ENCODE results near the gene MCCC1.

Gene MCCC1

GRCh38 chr3:183013856-183014255, 85.4 kb downstream of the MCCC1 start:
- TF ChIP-seq CTCF (IDR thresholded peaks at IDR 0.05) = no peak

- TF ChIP-seq CTCF (IDR thresholded peaks at IDR 0.05) = no peak
Observed at GRCh38 chr3:183013074-183013473, 86.2 kb downstream of the MCCC1 start.

GRCh38 chr3:183008800-183009199, 90.5 kb downstream of the MCCC1 start:
- no peak for TF ChIP-seq CTCF (IDR thresholded peaks at IDR 0.05)

GRCh38 chr3:183008303-183008702, 91.0 kb downstream of the MCCC1 start:
- TF ChIP-seq CTCF (IDR thresholded peaks at IDR 0.05) = no peak

GRCh38 chr3:183006396-183007002, 92.8 kb downstream of the MCCC1 start:
- no peak for TF ChIP-seq CTCF (IDR thresholded peaks at IDR 0.05)

- TF ChIP-seq CTCF (IDR thresholded peaks at IDR 0.05) = no peak
Observed at GRCh38 chr3:182999767-183000166, 99.5 kb downstream of the MCCC1 start.

GRCh38 chr3:182989566-182989965, 109.7 kb downstream of the MCCC1 start:
- TF ChIP-seq CTCF (IDR thresholded peaks at IDR 0.05) = no peak

- TF ChIP-seq CTCF (IDR thresholded peaks at IDR 0.05) = no peak
Observed at GRCh38 chr3:182986021-182986420, 113.3 kb downstream of the MCCC1 start.

Data from LNCAP (cell line).